MG63 (cell line): Measurements from ENCODE around the gene GALNT2. TPM values are rescaled to one million over a fixed set of nuclear protein-coding genes. Genes with fewer than 3 reads are reported as not detected.

Experiments used
- DNase-seq: peaks from one replicate; pipeline ENCODE4 v3.0.0-alpha.2; 2020
- H3K27me3 ChIP-seq: fragments of 250-450 bp; sonication (Bioruptor Pico); 2 replicates; pipeline ENCODE4 v1.5.1; 2020; ENCODE audit warnings: mild to moderate bottlenecking, moderate library complexity
- H3K36me3 ChIP-seq: fragments of 250-450 bp; sonication (Bioruptor Pico); 2 replicates; pipeline ENCODE4 v1.5.1; 2020; ENCODE audit warnings: mild to moderate bottlenecking, moderate library complexity
- H3K4me3 ChIP-seq: fragments of 250-450 bp; sonication (Bioruptor Pico); 2 replicates; pipeline ENCODE4 v1.5.1; 2020; ENCODE audit warnings: mild to moderate bottlenecking, moderate library complexity
- H3K9me3 ChIP-seq: fragments of 250-450 bp; sonication (Bioruptor Pico); 2 replicates; pipeline ENCODE4 v1.5.1; 2020; ENCODE audit warnings: mild to moderate bottlenecking, moderate library complexity
- total RNA-seq: library from RNA; depleted of rRNA; stranded (reverse); fragments of >200 nt; shearing (Covaris generic); gene quantifications from 2 replicates; pipeline ENCODE4 v1.2.3, GENCODE V29; 2014; ENCODE audit warnings: low replicate concordance

The GALNT2 gene
- total RNA-seq, 1 experiment from 2014 or later: 149 TPM

DNA sequence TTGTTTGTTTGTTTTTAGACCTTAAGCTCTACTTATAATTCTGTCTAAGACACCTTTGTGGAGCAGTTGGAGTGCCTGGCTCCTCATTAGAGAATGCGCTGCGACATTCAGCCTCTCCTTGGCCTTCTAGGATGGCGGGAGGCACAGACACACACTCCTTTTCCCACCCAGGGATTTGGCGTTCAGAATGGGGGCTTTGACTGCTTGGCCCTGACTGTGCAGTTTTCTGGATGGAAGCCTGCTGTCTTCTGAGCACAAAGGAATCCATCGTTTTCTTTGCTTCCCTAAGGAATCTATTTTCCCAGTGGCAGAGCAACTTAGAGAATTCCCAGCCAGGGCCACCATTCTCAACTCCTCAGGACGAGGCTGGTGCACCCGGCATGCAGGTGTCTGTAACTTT, 83.6 kb downstream of the GALNT2 start:
- no peak for DNase-seq
- Histone ChIP-seq H3K27me3 (no peaks in the 10 kb centered on the region), H3K4me3 (no peak overlapping the region), H3K9me3 (no peaks in the 10 kb centered on the region), H3K36me3 (peaks cover 10% of the 10 kb centered on the region)

- no peaks in the 10 kb centered on the region for H3K27me3 ChIP-seq
- H3K4me3 ChIP-seq: no peak overlapping the region
- peaks cover 10% of the 10 kb centered on the region for H3K36me3 ChIP-seq
- no peak for DNase-seq
- H3K9me3 ChIP-seq: no peaks in the 10 kb centered on the region
Observed at GRCh38 chr1:230151924-230152468, 85.0 kb downstream of the GALNT2 start.

DNA sequence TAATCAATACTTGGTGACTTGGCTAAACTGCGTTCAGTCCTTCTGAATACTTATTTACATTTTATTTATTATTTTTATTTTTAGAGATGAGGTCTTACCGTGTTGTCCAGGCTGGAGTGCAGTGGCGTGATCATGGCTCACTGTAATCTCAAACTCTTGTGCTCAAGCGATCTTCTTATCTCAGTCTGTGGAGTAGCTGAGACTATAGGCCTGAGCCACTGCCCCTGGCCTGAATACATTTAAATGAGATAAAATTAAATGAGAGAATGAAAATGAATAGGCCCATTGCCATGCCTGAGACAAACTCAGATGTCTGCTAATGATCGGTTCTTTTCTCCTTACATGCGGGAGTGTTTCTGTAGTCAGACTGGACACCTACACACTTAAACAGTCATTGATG, 86.0 kb downstream of the GALNT2 start:
- no peaks in the 10 kb centered on the region for H3K9me3 ChIP-seq
- no peak overlapping the region for H3K4me3 ChIP-seq
- peaks cover 10% of the 10 kb centered on the region for H3K36me3 ChIP-seq
- no peak for DNase-seq
- H3K27me3 ChIP-seq: no peaks in the 10 kb centered on the region

DNA sequence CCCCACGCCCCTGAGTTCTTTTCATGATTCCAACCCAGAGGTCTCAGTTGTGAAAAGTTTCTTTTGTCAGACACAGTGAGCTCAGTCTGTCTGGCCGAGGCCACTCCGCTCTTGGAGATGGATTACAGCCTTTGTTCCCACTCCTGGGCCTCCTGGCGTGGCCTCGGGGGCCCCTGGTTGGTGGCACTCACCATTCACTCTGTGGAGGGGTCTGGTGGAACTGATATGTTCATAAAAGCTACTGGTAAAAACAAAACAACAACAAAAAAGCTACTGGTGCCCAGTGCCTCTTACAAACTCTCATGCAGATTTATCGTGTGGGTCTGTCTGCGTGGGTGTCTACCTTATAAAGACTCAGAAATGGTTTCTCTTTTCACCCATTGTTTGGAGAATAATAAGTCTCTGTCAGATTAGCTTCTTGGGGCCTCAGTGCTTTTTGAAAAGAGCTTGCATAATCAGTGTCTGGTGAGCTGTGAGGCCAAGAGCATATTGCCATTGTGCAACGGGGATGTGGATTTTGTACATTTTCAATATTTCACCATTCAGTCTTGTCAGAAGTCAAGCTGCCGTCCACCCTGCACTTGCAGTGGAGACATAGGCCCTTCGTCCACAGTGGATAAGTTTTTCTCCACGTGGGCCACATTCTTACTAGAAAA, 86.7 kb downstream of the GALNT2 start:
- peaks cover 10% of the 10 kb centered on the region for H3K36me3 ChIP-seq
- no peak overlapping the region for H3K4me3 ChIP-seq
- no peaks in the 10 kb centered on the region for H3K9me3 ChIP-seq
- no peak for DNase-seq
- H3K27me3 ChIP-seq: no peaks in the 10 kb centered on the region

DNA sequence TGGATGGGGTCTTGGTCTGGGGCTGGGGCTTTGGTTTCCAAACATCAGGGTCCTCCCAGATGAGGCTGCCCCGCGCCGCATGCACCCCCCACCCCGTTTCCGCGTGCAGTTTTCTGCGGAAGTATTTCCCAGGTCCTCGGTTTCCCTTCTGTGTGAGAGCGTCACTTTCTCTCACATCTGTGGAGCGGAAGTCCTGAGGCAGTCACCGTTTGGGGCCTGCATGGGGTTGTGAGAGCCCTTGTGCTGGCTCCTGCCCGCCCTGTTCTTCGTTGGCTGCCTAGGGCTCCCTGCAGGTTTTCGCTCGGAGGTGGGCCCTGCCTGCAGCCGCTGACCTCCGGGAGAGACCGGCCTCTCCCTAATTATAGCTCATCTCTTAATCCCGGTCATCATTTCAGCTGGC, 88.0 kb downstream of the GALNT2 start:
- no peaks in the 10 kb centered on the region for H3K27me3 ChIP-seq
- H3K9me3 ChIP-seq: no peaks in the 10 kb centered on the region
- H3K36me3 ChIP-seq: peaks cover 10% of the 10 kb centered on the region
- DNase-seq: no peak
- H3K4me3 ChIP-seq: no peak overlapping the region

DNA sequence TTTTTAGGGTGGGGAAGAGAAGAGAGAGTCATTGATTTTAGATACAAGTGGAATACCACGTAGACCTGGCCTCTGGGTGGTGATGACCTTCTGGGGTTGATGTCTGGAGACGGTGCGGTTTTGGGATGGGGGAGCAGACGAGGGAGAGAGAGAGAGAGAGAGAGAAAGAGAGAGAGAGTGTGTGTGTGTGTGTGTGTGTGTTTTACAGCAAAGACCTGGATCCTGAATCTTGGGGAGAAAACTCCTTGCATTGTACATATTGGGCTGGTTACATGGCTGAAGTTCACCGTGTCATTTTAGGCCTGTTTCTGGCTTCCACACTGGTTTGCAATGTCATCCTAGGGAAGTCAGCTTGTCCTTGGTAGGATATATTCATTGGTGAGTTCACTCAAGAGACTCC, 89.0 kb downstream of the GALNT2 start:
- H3K9me3 ChIP-seq: no peaks in the 10 kb centered on the region
- no peak for DNase-seq
- no peaks in the 10 kb centered on the region for H3K27me3 ChIP-seq
- no peak overlapping the region for H3K4me3 ChIP-seq
- peaks cover 7% of the 10 kb centered on the region for H3K36me3 ChIP-seq

DNA sequence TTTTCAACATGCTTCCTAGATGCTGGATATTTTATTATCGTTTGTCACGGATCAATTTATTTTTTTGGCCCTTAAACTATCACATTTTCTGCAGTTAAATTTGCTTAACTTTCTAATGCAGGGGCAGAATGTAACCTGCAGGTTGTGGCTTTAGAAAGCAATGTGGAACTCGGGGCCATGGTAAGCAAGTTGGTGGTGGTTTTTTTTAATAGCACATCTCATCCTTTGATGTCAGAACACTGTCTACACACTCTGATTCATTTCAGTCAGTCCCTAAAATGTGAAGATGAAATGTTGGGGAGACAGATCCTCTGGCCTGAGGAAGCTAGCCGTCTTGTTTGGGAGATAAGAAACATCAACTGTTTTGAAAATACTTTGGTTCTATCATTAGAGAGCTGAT, 89.5 kb downstream of the GALNT2 start:
- Histone ChIP-seq H3K27me3 (no peaks in the 10 kb centered on the region), H3K9me3 (no peaks in the 10 kb centered on the region), H3K36me3 (peaks cover 7% of the 10 kb centered on the region), H3K4me3 (no peak overlapping the region)
- DNase-seq: no peak

DNA sequence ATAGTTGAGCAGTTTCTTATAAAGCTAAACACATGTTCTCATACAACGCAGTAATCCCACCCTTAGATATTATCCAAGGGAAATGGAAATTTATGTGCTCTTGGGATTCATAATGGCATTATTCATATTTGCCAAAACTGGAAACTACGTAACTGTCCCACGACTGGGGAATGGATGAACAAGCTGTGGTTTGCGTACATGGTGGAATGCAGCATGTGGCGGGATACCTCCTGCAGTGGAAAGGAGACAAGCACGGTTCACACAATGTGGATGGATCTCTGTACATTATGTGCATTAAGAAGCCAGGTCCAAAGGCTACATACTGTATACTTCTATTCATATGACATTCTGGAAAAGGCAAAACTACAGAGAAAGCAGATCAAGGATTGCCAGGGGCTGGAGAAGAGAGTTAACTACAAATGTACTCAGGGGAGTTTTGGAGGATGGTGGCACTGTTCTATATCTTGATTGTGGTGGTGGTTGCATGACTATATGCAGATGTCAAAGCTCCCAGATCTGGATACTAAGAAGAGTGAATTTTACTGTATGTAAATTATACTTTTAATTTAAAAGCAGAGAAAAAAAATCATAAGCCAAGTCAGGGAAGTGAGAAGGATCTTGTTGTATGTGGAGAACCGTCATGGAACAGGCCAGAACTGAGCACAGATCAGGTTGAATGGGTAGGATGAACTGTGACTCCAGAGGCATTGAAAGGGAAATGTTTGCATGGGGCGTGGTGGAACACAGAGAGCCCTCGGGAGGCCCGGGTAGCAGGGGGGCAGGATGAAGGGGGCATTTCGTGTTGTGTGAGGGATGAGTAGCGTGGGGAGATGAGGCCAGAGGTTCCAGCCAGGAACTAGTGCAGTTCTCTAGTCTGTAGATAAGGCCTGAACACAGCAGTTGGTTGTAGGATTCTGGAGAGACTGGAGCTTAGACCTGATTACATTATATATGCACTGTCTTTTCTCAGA, 90.7 kb downstream of the GALNT2 start:
- no peak for DNase-seq
- peaks cover 6% of the 10 kb centered on the region for H3K36me3 ChIP-seq

GRCh38 chr1:230158415-230159291, 91.6 kb downstream of the GALNT2 start:
- Histone ChIP-seq H3K36me3 (no peaks in the 10 kb centered on the region; the same call in 1 of the 2 replicates), H3K4me3 (no peak overlapping the region), H3K9me3 (no peaks in the 10 kb centered on the region), H3K27me3 (no peaks in the 10 kb centered on the region)
- DNase-seq: no peak

More for the DNA sequence above, 90.7 kb downstream of the GALNT2 start:
- Histone ChIP-seq H3K9me3 (no peaks in the 10 kb centered on the region), H3K4me3 (no peak overlapping the region), H3K27me3 (no peaks in the 10 kb centered on the region)

DNA sequence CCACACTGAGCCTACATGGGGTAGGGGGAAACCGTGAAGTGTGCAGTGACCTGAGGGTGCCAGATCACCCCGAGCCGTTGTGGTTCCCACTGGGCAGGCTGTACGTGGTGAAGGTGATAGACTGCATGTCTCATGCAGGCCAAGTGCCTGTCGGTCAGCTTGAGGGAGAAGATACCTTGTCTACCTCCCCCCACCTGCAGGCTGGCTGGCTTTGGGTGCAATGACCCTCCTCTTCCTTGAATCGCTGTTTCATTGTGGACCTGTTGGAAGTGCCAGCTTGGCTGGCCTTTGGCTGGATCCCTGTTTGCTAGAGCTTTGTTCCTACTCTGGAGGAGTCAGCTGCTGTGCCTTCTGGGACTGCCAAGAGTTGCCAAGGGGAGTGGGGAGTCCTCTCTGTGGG, 92.5 kb downstream of the GALNT2 start:
- Histone ChIP-seq H3K4me3 (no peak overlapping the region), H3K36me3 (no peaks in the 10 kb centered on the region; the same call in 1 of the 2 replicates), H3K27me3 (no peaks in the 10 kb centered on the region), H3K9me3 (no peaks in the 10 kb centered on the region)
- no peak for DNase-seq

GRCh38 chr1:230160957-230161771, 94.1 kb downstream of the GALNT2 start:
- Histone ChIP-seq H3K9me3 (no peaks in the 10 kb centered on the region), H3K36me3 (no peaks in the 10 kb centered on the region; the same call in 1 of the 2 replicates), H3K4me3 (no peak overlapping the region), H3K27me3 (no peaks in the 10 kb centered on the region)
- no peak for DNase-seq

DNA sequence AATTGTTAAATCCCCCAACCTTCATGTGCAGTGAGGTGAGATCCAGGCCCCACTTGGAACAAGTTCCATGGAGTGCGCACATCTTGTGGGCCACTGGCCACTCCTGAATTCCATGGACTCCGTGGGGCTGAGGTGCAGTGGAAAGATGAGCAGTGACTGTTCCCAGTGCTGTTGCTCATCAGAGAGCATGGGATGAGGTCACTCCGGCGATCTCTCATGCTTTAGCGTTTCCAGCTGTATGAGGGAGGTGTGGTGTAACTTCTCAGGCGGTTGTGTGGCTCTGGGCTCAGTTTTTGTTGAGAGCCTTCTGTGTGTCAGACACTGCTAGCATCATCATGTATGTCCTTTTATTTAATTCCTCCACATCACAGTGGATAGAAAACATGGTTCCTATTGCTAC, 96.2 kb downstream of the GALNT2 start:
- peak; percentile 15 for DNase-seq
- no peak overlapping the region for H3K4me3 ChIP-seq
- no peaks in the 10 kb centered on the region for H3K36me3 ChIP-seq
- no peaks in the 10 kb centered on the region for H3K27me3 ChIP-seq
- H3K9me3 ChIP-seq: no peaks in the 10 kb centered on the region

- no peak for DNase-seq
- Histone ChIP-seq H3K27me3 (no peaks in the 10 kb centered on the region), H3K36me3 (no peaks in the 10 kb centered on the region), H3K4me3 (no peak overlapping the region), H3K9me3 (no peaks in the 10 kb centered on the region)
Observed at GRCh38 chr1:230163719-230164118, 96.7 kb downstream of the GALNT2 start.

DNA sequence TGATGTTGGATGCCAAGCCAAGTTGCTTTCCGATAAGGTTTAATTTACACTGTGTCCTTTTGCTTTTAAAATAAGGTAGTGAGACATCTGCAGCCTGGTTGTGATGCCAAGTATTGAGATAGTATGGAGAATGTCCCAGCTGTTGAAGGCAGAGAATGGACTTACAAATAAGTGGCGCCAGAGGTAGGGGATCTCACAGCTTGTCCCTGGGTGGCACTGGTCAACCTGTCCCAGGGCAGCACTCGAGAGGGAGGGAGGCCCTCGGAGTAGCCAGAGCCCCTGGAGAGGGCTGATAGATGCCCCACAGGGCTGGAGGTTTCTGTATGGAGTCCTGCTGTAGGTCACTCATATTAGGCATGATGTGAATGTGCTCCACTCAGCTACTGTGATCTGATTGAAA, 98.5 kb downstream of the GALNT2 start:
- Histone ChIP-seq H3K4me3 (no peak overlapping the region), H3K27me3 (no peaks in the 10 kb centered on the region), H3K9me3 (no peaks in the 10 kb centered on the region), H3K36me3 (no peaks in the 10 kb centered on the region)
- DNase-seq: no peak

DNA sequence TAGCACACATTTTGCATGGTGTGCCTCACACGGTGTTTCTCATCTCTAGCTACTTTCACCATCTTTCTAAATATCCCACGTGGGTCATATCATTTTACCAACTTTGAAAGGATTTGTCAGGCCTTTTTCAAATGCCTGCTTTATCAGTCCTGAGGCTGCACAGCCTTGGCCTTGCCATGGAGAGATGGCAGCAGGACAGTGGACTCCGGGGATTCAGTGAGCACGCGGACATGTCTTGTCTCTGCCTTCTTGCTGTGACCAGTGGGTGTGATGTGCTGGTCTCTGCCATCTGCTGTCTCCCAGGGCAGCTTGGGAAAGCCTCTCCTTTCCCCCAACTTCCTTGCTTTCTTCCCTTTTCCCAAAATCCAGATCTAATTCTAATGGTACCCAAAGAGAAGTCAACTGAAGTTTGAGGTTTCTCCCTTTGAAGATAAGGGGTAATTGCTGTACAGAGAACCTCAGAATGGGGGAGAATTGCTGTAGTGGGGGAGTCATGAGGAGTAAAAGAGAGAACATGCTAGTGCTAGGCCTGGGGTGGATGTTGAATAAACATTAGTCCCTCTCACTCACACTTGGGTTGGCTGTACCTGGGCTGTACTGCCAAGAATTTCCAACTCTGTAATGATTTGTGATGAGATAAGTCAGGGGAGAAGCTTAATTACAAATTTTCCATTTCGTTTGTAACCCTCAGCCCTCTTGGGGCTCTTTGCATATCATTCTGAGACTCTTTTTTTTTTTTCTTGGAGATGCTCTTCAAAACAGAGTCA, 99.5 kb downstream of the GALNT2 start:
- no peaks in the 10 kb centered on the region for H3K36me3 ChIP-seq
- DNase-seq: no peak
- H3K4me3 ChIP-seq: no peak overlapping the region
- no peaks in the 10 kb centered on the region for H3K27me3 ChIP-seq
- no peaks in the 10 kb centered on the region for H3K9me3 ChIP-seq
